OCI-LY3 (cell line): ENCODE measurements around the gene FAM13A.

Source experiments
- EZH2phosphoT487 ChIP-seq: fragments of 200-600 bp; shearing (Covaris generic); IDR thresholded peaks from 2 replicates; pipeline ENCODE4 v1.6.1; 2018; ENCODE audit warnings: antibody characterized with exemption, mixed run types, low read depth
- TF ChIP-seq, protein P1 (sequence below): fragments of 200-600, 300-600 bp; sonication (generic); IDR thresholded peaks from 2 replicates; pipeline ENCODE4 v1.5.1; 2014; ENCODE audit warnings: antibody characterized with exemption, low read length, low read depth

DNA sequence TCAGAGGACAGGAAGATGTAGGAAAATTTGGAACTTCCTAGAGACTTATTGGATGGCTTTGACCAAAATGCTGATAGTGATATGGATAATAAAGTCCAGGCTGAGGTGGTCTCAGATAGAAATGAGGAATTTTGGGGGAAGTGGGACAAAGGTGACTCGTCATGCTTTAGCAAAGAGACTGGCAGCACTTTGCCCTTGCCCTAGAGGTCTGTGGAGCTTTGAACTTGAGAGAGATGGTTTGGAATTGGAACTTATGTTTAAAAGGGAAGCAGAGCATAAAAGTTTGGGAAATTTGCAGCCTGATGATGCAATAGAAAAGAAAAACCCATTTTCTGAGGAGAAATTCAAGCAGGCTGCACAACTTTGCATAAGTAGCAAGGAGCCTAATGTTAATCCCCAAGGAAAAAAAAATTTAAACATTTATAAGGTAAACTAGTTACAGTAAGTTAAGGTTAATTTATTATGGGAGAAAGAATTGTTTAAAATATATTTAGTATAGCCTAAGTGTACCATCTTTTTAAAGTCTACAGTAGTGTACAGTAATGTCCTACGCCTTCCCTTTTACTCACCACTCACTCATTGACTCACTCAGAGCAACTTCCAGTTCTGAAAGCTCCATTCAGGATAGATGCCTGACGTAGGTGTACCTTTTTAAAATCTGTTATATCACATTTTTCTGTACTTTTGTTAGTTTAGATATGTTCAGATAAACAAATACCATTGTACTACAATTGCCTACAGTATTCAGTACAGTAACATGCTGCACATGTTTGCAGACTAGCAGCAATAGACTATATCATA is 101.2 kb downstream of the FAM13A start:
- TF ChIP-seq, protein P1, sequence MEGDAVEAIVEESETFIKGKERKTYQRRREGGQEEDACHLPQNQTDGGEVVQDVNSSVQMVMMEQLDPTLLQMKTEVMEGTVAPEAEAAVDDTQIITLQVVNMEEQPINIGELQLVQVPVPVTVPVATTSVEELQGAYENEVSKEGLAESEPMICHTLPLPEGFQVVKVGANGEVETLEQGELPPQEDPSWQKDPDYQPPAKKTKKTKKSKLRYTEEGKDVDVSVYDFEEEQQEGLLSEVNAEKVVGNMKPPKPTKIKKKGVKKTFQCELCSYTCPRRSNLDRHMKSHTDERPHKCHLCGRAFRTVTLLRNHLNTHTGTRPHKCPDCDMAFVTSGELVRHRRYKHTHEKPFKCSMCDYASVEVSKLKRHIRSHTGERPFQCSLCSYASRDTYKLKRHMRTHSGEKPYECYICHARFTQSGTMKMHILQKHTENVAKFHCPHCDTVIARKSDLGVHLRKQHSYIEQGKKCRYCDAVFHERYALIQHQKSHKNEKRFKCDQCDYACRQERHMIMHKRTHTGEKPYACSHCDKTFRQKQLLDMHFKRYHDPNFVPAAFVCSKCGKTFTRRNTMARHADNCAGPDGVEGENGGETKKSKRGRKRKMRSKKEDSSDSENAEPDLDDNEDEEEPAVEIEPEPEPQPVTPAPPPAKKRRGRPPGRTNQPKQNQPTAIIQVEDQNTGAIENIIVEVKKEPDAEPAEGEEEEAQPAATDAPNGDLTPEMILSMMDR, result no peak
- no peak for TF ChIP-seq EZH2phosphoT487
